Activated CD4-positive, alpha-beta memory T cell treated with anti-CD3 and anti-CD28 coated beads, Interleukin-2, amount 10 ng/mL, durations not matched to agents 7 days and 5 days (primary cell): ENCODE measurements around the gene INPP5A. TPM values are rescaled to one million over a fixed set of nuclear protein-coding genes. Genes with fewer than 3 reads are reported as not detected.

ENCODE experiments used
- CTCF ChIA-PET: fragments of 350-600 bp; sonication (Branson Sonifier 250); formaldehyde crosslinking; loops from one replicate; lab custom pipeline; 2021; ENCODE audit warnings: antibody characterized with exemption, inconsistent platforms; lab: Charles Lee
- POLR2A ChIA-PET: fragments of 350-600 bp; sonication (Branson Sonifier 250); formaldehyde crosslinking; loops from one replicate; lab custom pipeline; 2021; ENCODE audit warnings: antibody characterized with exemption; lab: Charles Lee
- DNase-seq: peaks from one replicate; pipeline ENCODE4 v3.0.0-alpha.2; 2020
- H3K27ac Mint-ChIP-seq: one replicate; pipeline ENCODE4 v1.8.0; 2021; ENCODE audit warnings: mild to moderate bottlenecking, mixed read lengths
- H3K27me3 Mint-ChIP-seq: one replicate; pipeline ENCODE4 v1.8.0; 2021; ENCODE audit warnings: mixed read lengths
- H3K36me3 Mint-ChIP-seq: one replicate; pipeline ENCODE4 v1.8.0; 2021; ENCODE audit warnings: low read depth, mixed read lengths
- H3K4me1 Mint-ChIP-seq: one replicate; pipeline ENCODE4 v1.8.0; 2021; ENCODE audit warnings: mixed read lengths
- H3K4me3 Mint-ChIP-seq: one replicate; pipeline ENCODE4 v1.8.0; 2021; ENCODE audit warnings: mild to moderate bottlenecking, mixed read lengths
- H3K9me3 Mint-ChIP-seq: one replicate; pipeline ENCODE4 v1.8.0; 2021; ENCODE audit warnings: mixed read lengths
- total RNA-seq, 2 experiments: library from RNA; stranded (reverse); gene quantifications; one replicate each; pipeline ENCODE4 v1.2.3, GENCODE V29; 2021

INPP5A gene
- total RNA-seq, 2 experiments from 2014 or later = 9.3 to 9.5 TPM

DNA sequence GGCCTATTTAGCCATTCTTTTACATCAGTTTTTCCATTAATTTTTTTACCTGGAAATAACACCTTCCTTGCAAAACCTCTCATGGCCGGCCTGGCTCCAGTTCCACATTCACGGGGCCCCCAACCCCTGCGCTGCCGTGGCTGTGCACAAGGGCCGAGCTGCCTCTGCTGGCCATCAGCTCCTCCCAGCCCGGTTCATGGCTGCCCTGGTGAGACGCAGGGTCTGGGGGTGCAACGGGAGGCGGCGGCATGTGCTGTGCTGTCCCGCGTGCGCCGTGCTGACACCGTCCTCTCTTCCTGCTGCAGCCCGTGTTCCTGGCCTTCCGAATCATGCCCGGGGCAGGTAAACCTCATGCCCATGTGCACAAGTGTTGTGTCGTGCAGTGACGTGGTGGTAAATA, 244.0 kb downstream of the INPP5A start:
- H3K4me3 Mint-ChIP-seq = no peak overlapping the region
- peaks cover 13% of the 10 kb centered on the region for H3K27me3 Mint-ChIP-seq
- DNase-seq = no peak
- H3K27ac Mint-ChIP-seq = no peak overlapping the region
- no peaks in the 10 kb centered on the region for H3K4me1 Mint-ChIP-seq
- H3K36me3 Mint-ChIP-seq = peaks cover 3% of the 10 kb centered on the region
- CTCF ChIA-PET = no interaction called here
- H3K9me3 Mint-ChIP-seq = no peaks in the 10 kb centered on the region
- POLR2A ChIA-PET = no interaction called here

DNA sequence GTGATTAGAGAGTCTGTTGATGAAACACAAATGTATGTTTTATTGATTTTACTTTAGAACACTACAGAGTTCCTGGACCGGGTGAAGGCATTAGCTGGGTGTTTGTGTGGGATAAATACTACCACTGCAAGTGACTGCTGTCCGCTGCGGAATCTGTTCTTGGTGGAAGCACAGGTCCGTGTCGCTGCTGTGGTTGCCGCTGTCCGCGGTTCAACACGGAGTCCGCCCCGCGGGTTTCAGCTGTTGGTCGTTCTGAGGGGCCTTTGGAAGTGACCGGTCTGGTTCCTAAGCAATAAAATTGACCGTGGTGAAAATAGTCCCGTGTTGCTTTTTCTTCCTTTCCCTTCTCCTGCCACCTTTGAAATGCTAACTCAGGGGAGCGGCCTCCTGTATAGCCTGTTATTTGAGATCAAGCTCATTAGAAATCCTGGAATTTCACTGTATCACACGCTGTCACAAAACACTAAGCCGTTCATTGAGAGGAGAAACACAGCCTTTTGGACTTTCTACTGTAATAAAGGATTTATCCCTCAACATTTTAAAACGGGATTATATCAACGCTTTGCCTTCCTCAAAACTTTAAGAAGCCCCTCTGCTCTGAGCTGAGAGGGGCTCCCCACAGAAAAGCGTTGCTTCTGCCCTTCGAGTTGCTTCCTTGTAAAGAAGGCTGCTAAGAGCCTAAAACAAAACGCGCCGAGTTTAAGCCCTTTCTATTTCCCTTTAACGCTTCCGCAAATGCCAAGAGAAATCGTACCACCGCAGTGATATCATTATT, 245.8 kb downstream of the INPP5A start:
- no peak overlapping the region for H3K4me3 Mint-ChIP-seq
- ChIA-PET POLR2A (no interaction called here), CTCF (no interaction called here)
- no peaks in the 10 kb centered on the region for H3K4me1 Mint-ChIP-seq
- no peak for DNase-seq
- H3K27me3 Mint-ChIP-seq = peaks cover 13% of the 10 kb centered on the region
- H3K27ac Mint-ChIP-seq = no peak overlapping the region
- peaks cover 3% of the 10 kb centered on the region for H3K36me3 Mint-ChIP-seq
- H3K9me3 Mint-ChIP-seq = no peaks in the 10 kb centered on the region

DNA sequence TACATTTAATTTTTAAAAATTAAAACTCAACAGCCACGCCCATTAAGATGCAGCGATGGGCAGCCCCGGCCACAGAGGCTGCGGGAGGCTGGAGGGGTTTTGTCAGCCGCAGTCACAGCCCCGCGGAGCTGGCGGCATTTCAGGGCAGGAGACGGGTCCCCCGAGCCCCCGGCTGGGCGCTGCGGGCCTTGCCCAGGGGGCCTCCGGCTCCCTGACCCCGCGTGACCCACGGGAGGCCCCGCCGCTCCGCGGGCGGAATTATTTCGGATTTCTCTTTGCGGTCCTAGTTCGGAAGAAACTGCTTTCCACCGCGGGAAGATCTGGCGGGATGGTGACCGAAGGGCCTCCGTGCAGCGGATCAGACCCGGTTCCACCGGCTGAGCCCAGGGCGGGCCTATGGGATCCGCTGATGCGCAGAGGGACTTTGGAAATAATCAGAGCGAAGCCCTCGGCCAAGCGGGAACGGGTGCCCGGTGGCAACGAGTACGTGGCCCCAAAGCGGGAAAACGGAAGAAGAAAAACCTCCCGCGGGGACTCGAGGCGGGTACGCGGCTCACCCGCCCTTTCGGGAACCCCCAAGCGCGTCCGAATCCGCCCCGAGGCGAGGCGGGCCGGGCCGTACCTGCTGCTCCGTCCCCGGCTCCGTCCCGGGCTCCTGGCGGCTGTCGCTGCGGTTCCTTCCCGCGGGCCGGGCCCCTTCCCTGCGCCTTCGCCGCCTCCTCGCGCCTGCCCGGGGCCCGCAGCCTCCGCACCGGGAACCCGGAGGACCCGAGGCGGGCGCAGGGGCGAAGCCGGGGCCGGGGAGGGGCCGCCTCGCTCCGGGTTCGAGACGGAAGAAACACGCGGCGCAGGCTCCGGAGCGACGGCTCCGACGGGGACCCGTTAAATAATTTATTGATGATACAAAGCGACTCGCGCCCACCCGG, 246.6 kb downstream of the INPP5A start:
- Mint-ChIP-seq H3K4me3 (no peak overlapping the region), H3K9me3 (no peaks in the 10 kb centered on the region), H3K27me3 (peaks cover 16% of the 10 kb centered on the region), H3K27ac (no peak overlapping the region), H3K36me3 (peaks cover 3% of the 10 kb centered on the region), H3K4me1 (no peaks in the 10 kb centered on the region)
- ChIA-PET CTCF (no interaction called here), POLR2A (no interaction called here)
- DNase-seq = no peak

DNA sequence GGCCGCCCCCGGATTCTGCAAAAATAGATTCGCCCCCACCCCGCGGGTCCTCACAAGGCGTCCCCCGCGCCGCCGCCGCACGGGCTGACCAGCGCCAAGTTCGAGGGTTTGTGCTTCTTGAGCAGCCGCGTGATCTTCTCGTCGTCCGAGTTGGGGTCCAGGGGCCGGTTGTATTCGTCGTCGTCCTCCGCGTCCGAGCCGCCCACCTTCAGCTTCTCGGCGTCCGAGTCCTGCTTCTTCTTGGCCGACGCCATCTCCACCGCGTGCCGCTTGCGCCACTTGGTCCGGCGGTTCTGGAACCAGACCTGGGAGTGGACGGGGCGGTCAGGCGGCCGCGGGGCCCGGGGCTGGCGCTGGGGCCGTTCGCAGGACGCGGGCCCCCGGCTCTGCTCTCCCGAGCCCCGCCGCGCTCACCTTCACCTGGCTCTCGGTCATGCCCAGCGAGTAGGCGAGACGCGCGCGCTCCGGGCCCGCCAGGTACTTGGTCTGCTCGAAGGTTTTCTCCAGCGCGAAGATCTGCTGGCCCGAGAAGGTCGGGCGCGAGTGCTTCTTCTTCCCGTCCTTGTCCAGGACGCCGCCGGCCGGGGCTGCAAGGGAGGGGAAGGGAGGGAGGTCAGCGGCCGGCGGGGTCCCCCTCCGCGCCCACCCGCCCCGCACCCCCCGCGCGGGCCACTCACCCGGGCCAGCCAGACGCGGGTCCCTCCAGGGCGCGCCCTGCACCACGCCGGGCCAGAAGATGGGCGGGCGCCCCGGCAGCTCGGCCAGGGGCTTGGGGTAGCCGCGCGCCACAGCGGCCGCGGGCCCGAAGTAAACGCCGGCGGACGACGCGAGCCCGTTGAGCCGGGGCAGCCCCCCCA, 247.5 kb downstream of the INPP5A start:
- Mint-ChIP-seq H3K4me1 (no peaks in the 10 kb centered on the region), H3K27ac (no peak overlapping the region), H3K9me3 (no peaks in the 10 kb centered on the region), H3K36me3 (peaks cover 3% of the 10 kb centered on the region), H3K27me3 (peaks cover 16% of the 10 kb centered on the region), H3K4me3 (no peak overlapping the region)
- CTCF ChIA-PET = no interaction called here
- POLR2A ChIA-PET = no interaction called here
- no peak for DNase-seq

DNA sequence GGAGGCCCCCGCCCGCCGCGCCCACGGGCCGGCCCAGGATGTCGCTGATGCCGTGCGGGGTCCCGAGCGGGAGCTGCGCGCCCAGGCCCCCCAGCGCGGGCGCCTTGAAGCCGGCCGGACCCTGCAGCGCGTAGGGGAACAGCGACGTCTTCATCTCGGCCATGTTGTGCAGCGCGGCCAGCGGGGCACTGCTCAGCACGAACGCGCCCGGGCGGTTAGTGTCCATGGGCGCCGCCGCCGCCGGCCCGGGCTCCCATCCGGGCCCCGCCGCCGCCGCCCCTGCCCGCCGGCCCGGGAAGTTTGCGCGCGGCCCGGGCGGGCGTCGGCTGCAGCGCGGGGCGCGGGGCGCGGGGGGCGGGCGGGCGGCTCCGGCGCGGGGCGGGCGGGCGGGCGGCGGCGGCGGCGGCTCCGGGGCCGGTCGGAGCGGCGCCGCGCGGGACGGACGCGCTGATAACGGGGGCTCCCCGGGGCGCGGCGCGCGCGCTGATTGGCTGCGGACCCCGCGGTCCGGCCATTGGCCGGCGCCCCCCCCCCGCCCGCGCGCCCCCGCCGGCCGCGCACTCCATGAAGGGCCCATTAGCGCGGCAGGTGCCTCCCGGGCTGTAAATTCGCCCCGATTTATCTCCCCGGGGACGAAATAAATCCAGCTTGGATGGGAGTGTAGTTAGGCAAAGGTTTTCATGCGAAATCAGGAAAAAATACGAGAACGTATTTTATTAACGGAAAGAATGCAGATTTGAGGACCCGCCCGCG, 248.3 kb downstream of the INPP5A start, which contains the start of gene NKX6-2:
NKX6-2 (minus strand) TSS at position 425 of the 753 bp plus-strand sequence; CDS start at position 226, 199 bp downstream.
- Mint-ChIP-seq H3K36me3 (peaks cover 3% of the 10 kb centered on the region), H3K4me1 (no peaks in the 10 kb centered on the region), H3K9me3 (no peaks in the 10 kb centered on the region), H3K27me3 (peaks cover 16% of the 10 kb centered on the region), H3K27ac (no peak within 1 kb of the TSS), H3K4me3 (no peak within 1 kb of the TSS)
- no peak for DNase-seq
- CTCF ChIA-PET = no interaction called here
- POLR2A ChIA-PET = no interaction called here

DNA sequence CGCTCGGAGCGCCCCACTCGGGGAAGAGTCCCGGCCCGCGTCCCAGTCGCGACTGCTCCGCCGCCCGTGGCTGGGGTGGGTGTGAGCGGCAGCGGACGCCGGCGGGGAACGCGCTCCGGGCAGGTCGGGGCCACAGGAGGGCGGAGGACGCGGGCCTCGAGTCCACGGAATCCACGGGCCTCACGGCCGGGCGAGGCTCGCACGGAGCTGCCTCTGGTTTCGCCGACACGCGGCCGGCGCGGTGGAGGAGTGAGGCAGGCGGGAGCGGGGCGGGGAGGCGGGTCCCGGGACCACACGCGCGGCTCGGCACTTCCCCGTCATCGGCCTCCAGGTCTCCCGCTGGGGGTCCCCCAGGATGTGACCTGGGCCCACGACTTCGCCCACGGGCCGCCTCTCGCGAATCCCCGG, 248.9 kb downstream of the INPP5A start:
- DNase-seq = no peak

DNA sequence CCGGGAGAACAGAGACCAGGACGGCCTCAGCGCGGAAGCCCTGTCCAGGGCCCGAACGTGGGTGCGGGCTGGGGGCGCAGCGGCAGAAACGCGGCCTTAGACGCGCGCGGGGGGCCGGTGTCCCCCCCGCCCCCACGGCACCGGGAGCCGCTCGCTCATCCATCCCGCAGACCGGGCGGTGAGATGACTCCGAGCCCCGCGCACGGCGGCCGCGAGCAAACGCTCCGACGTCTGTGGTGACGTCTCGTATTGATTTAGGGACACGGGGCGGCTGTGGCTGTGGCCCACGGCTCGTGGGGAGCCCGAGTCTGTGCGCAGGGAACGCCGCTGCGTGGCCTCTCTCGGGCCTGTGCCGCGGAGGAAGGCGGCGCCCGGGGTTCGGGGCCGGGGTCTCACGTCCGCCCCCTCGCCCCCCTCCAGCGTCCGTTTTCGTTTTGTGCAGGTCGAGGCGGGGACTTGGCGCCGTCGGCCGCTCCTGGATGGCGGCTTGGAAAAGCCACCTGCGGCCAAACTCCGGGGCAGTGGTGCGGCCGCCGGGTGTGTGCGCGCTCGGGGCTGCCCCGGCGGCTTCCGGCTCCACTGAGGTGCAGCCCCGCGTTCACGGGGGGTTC, 249.4 kb downstream of the INPP5A start:
- no peaks in the 10 kb centered on the region for H3K9me3 Mint-ChIP-seq
- no peak for DNase-seq
- POLR2A ChIA-PET = no interaction called here

More for the DNA sequence above, 248.9 kb downstream of the INPP5A start:
- Mint-ChIP-seq H3K9me3 (no peaks in the 10 kb centered on the region), H3K27ac (no peak overlapping the region), H3K36me3 (peaks cover 3% of the 10 kb centered on the region), H3K27me3 (peaks cover 16% of the 10 kb centered on the region), H3K4me1 (no peaks in the 10 kb centered on the region), H3K4me3 (no peak overlapping the region)
- POLR2A ChIA-PET = no interaction called here
- CTCF ChIA-PET = no interaction called here

DNA sequence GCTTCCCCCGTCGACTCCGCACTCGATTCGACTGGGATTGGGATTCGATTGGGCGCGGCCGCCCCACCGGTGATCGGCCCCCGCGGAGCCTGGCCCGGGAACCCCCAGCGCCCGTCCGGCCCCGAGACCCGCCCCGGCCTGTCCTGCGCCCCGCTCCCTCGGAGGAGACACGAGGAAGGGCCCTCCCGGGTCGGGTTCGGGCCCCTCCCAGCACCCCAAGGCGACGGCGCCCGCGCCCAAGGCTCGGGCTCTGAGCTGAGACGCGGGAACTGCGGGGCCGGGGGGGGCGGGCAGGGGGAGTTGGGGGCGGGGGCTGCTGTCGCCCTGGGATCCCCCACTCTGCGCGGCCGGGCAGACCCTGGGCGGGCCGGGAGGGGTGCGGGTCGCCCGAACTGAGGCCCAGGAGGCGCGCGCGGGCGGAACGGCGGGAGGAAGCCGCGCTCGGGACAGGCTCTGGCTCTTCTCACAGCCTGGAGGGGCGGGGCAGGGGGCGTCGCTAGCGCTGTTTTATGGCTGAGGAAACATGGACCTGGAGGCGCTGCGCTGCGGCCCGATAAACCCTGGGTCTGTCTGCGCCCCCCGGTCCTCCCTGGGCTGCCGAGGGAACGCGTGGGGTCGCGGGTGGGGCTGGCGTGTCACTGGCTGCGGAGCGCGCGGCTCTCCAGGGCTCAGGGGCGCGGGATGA, 250.1 kb downstream of the INPP5A start:
- Mint-ChIP-seq H3K36me3 (peaks cover 3% of the 10 kb centered on the region), H3K4me3 (no peak overlapping the region), H3K4me1 (no peaks in the 10 kb centered on the region), H3K27ac (no peak overlapping the region), H3K27me3 (peaks cover 16% of the 10 kb centered on the region), H3K9me3 (no peaks in the 10 kb centered on the region)
- CTCF ChIA-PET = no interaction called here
- no peak for DNase-seq
- POLR2A ChIA-PET = no interaction called here

More for the DNA sequence above, 249.4 kb downstream of the INPP5A start:
- CTCF ChIA-PET = no interaction called here
- no peaks in the 10 kb centered on the region for H3K4me1 Mint-ChIP-seq
- no peak overlapping the region for H3K4me3 Mint-ChIP-seq
- H3K36me3 Mint-ChIP-seq = peaks cover 3% of the 10 kb centered on the region
- H3K27ac Mint-ChIP-seq = no peak overlapping the region
- H3K27me3 Mint-ChIP-seq = peaks cover 16% of the 10 kb centered on the region

DNA sequence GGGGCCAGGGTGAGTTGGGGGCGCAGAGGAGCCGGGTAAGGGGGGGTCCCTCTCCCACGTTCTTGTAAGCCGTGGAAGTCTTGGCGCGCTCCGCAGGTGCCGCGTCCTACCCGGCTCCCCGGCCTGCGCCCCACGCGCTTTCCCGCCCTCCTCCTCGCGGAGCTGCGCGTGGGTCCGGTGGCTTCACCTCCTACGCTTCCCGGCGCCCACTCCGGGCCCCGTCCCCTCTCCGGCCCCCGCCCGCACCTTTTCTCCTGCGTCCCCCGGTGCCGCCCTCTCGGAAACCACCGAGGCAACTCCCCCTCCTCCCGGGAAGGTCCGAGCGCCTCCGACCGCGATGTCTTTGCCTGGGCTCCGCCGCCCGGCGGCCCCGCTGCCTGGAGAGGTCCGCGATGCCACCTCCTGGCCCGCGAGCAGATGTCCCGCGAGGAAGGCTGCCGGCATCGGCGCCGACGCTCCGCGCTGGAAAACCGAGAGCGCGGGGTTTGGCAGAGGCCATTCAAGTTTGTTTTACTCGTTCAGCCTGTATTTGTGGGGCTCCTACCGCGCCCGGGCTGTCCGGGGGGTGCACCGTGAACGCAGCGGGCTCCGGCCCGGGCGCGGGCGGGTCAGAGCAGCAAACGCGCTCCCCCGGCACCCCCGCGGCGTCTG, 250.7 kb downstream of the INPP5A start:
- H3K36me3 Mint-ChIP-seq = peaks cover 3% of the 10 kb centered on the region
- peaks cover 11% of the 10 kb centered on the region for H3K27me3 Mint-ChIP-seq
- no peaks in the 10 kb centered on the region for H3K4me1 Mint-ChIP-seq
- H3K9me3 Mint-ChIP-seq = no peaks in the 10 kb centered on the region
- H3K27ac Mint-ChIP-seq = no peak overlapping the region
- H3K4me3 Mint-ChIP-seq = no peak overlapping the region
- ChIA-PET CTCF (no interaction called here), POLR2A (no interaction called here)
- no peak for DNase-seq

DNA sequence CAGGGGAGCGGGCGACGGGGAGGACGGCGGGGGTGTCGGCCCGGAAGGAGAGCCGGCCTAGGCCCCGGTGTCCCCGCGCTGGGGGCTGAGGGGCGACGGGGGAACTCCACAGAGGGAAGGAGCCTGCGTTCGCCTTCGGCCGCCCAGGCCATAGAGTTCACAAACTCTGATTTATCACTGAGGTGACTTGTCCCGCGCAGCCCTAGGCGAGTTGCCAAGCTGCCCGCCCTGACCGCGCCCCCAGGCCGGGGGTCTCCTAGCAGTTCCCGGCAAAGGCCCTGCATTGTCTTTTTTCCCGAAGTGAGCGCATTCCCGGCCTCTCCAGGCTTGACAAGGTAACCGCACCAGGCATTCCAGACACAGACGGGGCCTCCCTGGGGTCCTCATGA, 251.2 kb downstream of the INPP5A start:
- no peak overlapping the region for H3K27ac Mint-ChIP-seq
- ChIA-PET CTCF (no interaction called here), POLR2A (no interaction called here)
- H3K27me3 Mint-ChIP-seq = peaks cover 7% of the 10 kb centered on the region
- H3K36me3 Mint-ChIP-seq = no peaks in the 10 kb centered on the region
- no peaks in the 10 kb centered on the region for H3K9me3 Mint-ChIP-seq
- DNase-seq = no peak
- no peak overlapping the region for H3K4me3 Mint-ChIP-seq
- H3K4me1 Mint-ChIP-seq = no peaks in the 10 kb centered on the region

DNA sequence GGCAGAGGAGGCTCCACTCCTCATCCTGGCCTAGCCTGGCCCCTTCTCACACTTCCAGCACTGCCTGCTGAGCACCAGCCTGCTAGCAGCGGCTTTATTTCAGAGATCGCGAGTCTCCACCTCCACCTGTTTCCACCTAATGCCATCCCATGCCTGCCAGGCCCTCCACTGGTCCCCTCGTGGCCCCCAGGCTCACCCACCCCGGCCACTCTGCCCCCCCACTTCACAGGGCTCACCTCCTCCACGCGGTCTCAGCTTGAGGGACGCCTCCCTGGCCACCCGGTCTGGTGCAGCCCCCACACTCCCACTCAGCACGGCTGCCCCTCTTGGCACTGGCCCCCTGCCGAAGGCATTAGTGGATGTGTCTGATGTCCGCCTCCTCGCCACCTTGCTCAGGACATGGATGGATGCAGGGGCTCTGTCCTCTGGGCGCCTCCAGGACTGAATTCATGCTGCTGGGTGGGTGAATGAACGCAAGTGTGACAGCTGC, 252.1 kb downstream of the INPP5A start:
- H3K36me3 Mint-ChIP-seq = no peaks in the 10 kb centered on the region
- ChIA-PET POLR2A (no interaction called here), CTCF (no interaction called here)
- H3K4me1 Mint-ChIP-seq = no peaks in the 10 kb centered on the region
- H3K27me3 Mint-ChIP-seq = peaks cover 4% of the 10 kb centered on the region
- H3K9me3 Mint-ChIP-seq = no peaks in the 10 kb centered on the region
- H3K27ac Mint-ChIP-seq = no peak overlapping the region
- H3K4me3 Mint-ChIP-seq = no peak overlapping the region
- DNase-seq = no peak
